Kidney (tissue), 14 donors: ENCODE results near the gene ADRA2B. TPM values are rescaled to one million over a fixed set of nuclear protein-coding genes. Genes with fewer than 3 reads are reported as not detected.
A peak's percentile ranks its signal among the peaks of the same experiment; 100 is the strongest.

Experiments used
- DNase-seq, 5 donors: peaks; one replicate each; pipeline ENCODE4 v3.0.0-alpha.2; 2013 to 2020
- FAIRE-seq: peaks from 2 replicates; lab custom pipeline; 2012; peaks lifted over from hg19 to GRCh38; lab: Jason Lieb, UNC
- H3K27ac ChIP-seq, 2 donors: one replicate each; pipeline ENCODE4 v1.7.0; 2013; ENCODE audit warnings: low read depth in 2 of 2, low read length in 2 of 2, inconsistent platforms in 1 of 2
- H3K27me3 ChIP-seq: one replicate; pipeline ENCODE4 v1.7.1; 2013; ENCODE audit warnings: low read length, inconsistent platforms; ENCODE audit not compliant: control insufficient read depth, insufficient read depth
- H3K36me3 ChIP-seq, 3 donors: one replicate each; pipeline versions ENCODE4 v1.7.0 to v1.7.1; 2013; ENCODE audit warnings: low read length in 3 of 3, control low read depth in 1 of 3, inconsistent platforms in 1 of 3; ENCODE audit not compliant: insufficient read depth in 3 of 3, control insufficient read depth in 2 of 3
- H3K4me1 ChIP-seq, 3 donors: one replicate each; pipeline versions ENCODE4 v1.7.0 to v1.7.1; 2013; ENCODE audit warnings: low read length in 3 of 3, inconsistent platforms in 1 of 3, low read depth in 1 of 3; ENCODE audit not compliant: control insufficient read depth in 2 of 3, insufficient read depth in 2 of 3
- H3K4me3 ChIP-seq, 3 donors: one replicate each; pipeline versions ENCODE4 v1.7.0 to v1.8.1; 2013; ENCODE audit warnings: low read length in 3 of 3, control low read depth in 1 of 3, inconsistent platforms in 1 of 3
- H3K9ac ChIP-seq, 3 donors: one replicate each; pipeline versions ENCODE4 v1.7.0 to v1.7.1; 2013; ENCODE audit warnings: low read length in 3 of 3, control low read depth in 1 of 3, inconsistent platforms in 1 of 3
- H3K9me3 ChIP-seq, 3 donors: one replicate each; pipeline versions ENCODE4 v1.7.0 to v1.7.1; 2013; ENCODE audit warnings: low read length in 3 of 3, control low read depth in 1 of 3, inconsistent platforms in 1 of 3; ENCODE audit not compliant: control insufficient read depth in 2 of 3, insufficient read depth in 1 of 3
- intact Hi-C: fragments of 100-400 bp; cut with DNase I; formaldehyde crosslinking; loops from one replicate; pipeline ENCODE4 v1.11.1; 2022
- polyA plus RNA-seq: library from polyadenylated mRNA; stranded (reverse); fragments of 350-450 nt; fragmentation: Illumina TruSeq; extraction: RNeasy Lipid Tissue Mini Kit (QIAGEN cat#74804); gene quantifications from one replicate; pipeline ENCODE4 v1.2.3, GENCODE V29; 2014; ENCODE audit warnings: low read depth, low replicate concordance; ENCODE audit not compliant: insufficient read depth
- total RNA-seq: library from RNA; stranded (reverse); fragmentation: NEBNext Ultra II Directional; extraction: Animal tissue kit (Norgen Biotek cat#: 25700); gene quantifications from one replicate; pipeline ENCODE4 v1.2.1, GENCODE V29; 2021
- TF ChIP-seq, protein P1 (sequence below): IDR thresholded peaks from 3 replicates; pipeline ENCODE4 v1.5.1; 2012; ENCODE audit warnings: mild to moderate bottlenecking, moderate library complexity, borderline replicate concordance; ENCODE audit not compliant: insufficient read depth; ENCODE audit errors: extremely low read depth
- donor health status: control.
- donor health status: control.
- donor health status: control.
- donor health status: control.
- donor health status: control.
- donor health status: DM: yes; HTN: yes; CAD: no.
- donor health status: Normal renal cell carcinoma (clear cell type).

The ADRA2B gene
- total and polyA plus RNA-seq, 2 donors from 2014 or later: 1.4 to 4.8 TPM

- intact Hi-C loops: no loop called here
- H3K27ac ChIP-seq: no peak overlapping the region
Measured at GRCh38 chr2:96112501-96113366, 3.6 kb downstream of the ADRA2B start.

DNA sequence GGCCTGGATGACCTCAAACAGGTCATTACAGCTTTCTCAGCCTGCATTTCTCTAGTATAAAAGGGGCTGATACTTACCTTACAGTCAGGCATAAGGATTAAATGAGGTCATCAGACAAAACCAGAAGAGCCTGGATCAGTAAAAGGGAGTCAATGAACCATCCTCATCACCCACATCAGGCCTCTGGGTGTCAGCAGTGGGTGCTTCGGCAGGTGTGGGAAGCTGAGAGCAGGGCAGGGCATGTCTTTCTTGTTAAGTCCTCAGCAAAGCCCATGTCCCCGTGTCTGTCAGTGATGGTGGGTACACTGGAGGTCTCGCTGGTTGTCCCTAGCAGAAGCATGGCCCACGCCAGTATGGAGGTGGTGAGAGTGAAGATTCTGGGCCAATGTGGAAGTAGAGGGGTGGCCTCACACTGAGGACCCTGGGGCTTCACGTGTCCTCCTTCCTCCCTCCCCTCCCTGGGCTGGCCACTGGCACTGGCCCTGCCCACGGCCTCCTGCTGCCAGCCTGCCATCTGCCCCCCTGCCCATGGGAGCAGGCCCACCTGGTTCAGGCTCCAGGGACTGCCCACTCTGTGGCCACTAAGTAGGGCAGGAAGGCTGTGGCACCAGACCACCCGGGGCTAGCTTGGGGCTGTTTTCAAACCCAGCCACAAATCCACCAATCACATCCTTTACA is 4.4 kb downstream of the ADRA2B start:
- intact Hi-C loops: no loop called here
- TF ChIP-seq, protein P1, sequence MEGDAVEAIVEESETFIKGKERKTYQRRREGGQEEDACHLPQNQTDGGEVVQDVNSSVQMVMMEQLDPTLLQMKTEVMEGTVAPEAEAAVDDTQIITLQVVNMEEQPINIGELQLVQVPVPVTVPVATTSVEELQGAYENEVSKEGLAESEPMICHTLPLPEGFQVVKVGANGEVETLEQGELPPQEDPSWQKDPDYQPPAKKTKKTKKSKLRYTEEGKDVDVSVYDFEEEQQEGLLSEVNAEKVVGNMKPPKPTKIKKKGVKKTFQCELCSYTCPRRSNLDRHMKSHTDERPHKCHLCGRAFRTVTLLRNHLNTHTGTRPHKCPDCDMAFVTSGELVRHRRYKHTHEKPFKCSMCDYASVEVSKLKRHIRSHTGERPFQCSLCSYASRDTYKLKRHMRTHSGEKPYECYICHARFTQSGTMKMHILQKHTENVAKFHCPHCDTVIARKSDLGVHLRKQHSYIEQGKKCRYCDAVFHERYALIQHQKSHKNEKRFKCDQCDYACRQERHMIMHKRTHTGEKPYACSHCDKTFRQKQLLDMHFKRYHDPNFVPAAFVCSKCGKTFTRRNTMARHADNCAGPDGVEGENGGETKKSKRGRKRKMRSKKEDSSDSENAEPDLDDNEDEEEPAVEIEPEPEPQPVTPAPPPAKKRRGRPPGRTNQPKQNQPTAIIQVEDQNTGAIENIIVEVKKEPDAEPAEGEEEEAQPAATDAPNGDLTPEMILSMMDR: no peak
- FAIRE-seq: no peak

More at GRCh38 chr2:96112501-96113366, 3.6 kb downstream of the ADRA2B start:
- DNase-seq: peak in 1 of 5 donors; percentile 16
- no peaks in the 10 kb centered on the region for H3K9me3 ChIP-seq
- H3K4me3 ChIP-seq: no peak overlapping the region
- H3K36me3 ChIP-seq: no peaks in the 10 kb centered on the region
- H3K9ac ChIP-seq: no peak overlapping the region
- H3K27me3 ChIP-seq: no peaks in the 10 kb centered on the region
- FAIRE-seq: no peak
- peaks cover 0 to 14% (median 0%) of the 10 kb centered on the region in 3 donors for H3K4me1 ChIP-seq
- TF ChIP-seq, protein P1: no peak

DNA sequence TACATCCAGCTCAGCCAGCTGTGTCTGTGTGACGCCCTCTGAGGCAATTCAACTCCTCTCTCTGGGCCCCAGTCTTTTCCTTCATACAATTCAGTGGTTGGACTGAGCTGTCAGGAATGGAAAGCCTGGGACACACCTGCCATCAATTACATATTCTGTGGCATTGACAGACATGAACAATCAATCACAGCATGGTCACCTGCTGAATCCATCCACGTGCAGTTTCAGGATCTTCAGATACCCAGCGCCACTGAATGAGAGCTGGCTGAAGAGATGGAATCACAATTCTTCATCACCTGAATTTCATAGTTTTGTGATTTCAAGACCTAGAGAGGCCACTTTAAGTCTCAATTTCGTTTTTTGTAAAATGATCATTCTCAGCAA is 5.1 kb downstream of the ADRA2B start:
- DNase-seq: no peak
- peaks cover 0 to 11% (median 0%) of the 10 kb centered on the region in 3 donors for H3K4me1 ChIP-seq
- TF ChIP-seq, protein P1: no peak
- H3K27me3 ChIP-seq: no peaks in the 10 kb centered on the region
- FAIRE-seq: no peak
- no peak overlapping the region for H3K27ac ChIP-seq
- intact Hi-C loops: no loop called here
- H3K4me3 ChIP-seq: no peak overlapping the region
- H3K9me3 ChIP-seq: no peaks in the 10 kb centered on the region
- no peak overlapping the region for H3K9ac ChIP-seq
- H3K36me3 ChIP-seq: no peaks in the 10 kb centered on the region

More for the DNA sequence above, 4.4 kb downstream of the ADRA2B start:
- no peak overlapping the region for H3K4me3 ChIP-seq
- H3K9me3 ChIP-seq: no peaks in the 10 kb centered on the region
- no peak overlapping the region for H3K27ac ChIP-seq
- no peak overlapping the region for H3K9ac ChIP-seq
- DNase-seq: peak in 2 of 5 donors; percentile 35 to 64
- H3K27me3 ChIP-seq: no peaks in the 10 kb centered on the region
- H3K36me3 ChIP-seq: no peaks in the 10 kb centered on the region
- peaks cover 0 to 11% (median 0%) of the 10 kb centered on the region in 3 donors for H3K4me1 ChIP-seq
